IPS-20b (cell line): Measurements from ENCODE around the gene TFDP1.

Source experiments
- H3K27ac ChIP-seq: one replicate; pipeline ENCODE4 v1.5.1; 2013; ENCODE audit warnings: low read length
- H3K27me3 ChIP-seq: 2 replicates; pipeline ENCODE4 v1.6.1; 2013; ENCODE audit warnings: mild to moderate bottlenecking, low read length, inconsistent platforms; ENCODE audit not compliant: insufficient read depth
- H3K36me3 ChIP-seq: 2 replicates; pipeline ENCODE4 v1.6.1; 2013; ENCODE audit warnings: low read depth, mild to moderate bottlenecking, inconsistent platforms, low read length, moderate library complexity; ENCODE audit not compliant: insufficient read depth
- H3K4me1 ChIP-seq: 2 replicates; pipeline ENCODE4 v1.6.1; 2013; ENCODE audit warnings: mild to moderate bottlenecking, control low read depth, inconsistent platforms, low read length, moderate library complexity; ENCODE audit not compliant: insufficient read depth
- H3K4me3 ChIP-seq: 2 replicates; pipeline ENCODE4 v1.5.1; 2013; ENCODE audit warnings: mild to moderate bottlenecking, low read length, inconsistent platforms
- H3K9ac ChIP-seq: 2 replicates; pipeline ENCODE4 v1.6.1; 2013; ENCODE audit warnings: low read depth, mild to moderate bottlenecking, inconsistent platforms, low read length, moderate library complexity
- H3K9me3 ChIP-seq: 2 replicates; pipeline ENCODE4 v1.6.1; 2013; ENCODE audit warnings: mild to moderate bottlenecking, low read depth, low read length, inconsistent platforms; ENCODE audit not compliant: insufficient read depth

The TFDP1 gene

GRCh38 chr13:113552079-113552478 is 32.5 kb upstream of the TFDP1 start:
- no peaks in the 10 kb centered on the region for H3K27me3 ChIP-seq
- H3K27ac ChIP-seq, result no peak overlapping the region
- H3K36me3 ChIP-seq, result peaks cover 24% of the 10 kb centered on the region
- no peak overlapping the region for H3K4me3 ChIP-seq
- H3K9me3 ChIP-seq, result no peaks in the 10 kb centered on the region
- H3K9ac ChIP-seq, result no peak overlapping the region
- no peaks in the 10 kb centered on the region for H3K4me1 ChIP-seq

- Histone ChIP-seq H3K9ac (no peak overlapping the region), H3K4me3 (no peak overlapping the region), H3K27ac (no peak overlapping the region), H3K9me3 (no peaks in the 10 kb centered on the region), H3K4me1 (no peaks in the 10 kb centered on the region), H3K27me3 (no peaks in the 10 kb centered on the region), H3K36me3 (peaks cover 21% of the 10 kb centered on the region)
Observed at GRCh38 chr13:113552786-113553434, 31.6 kb upstream of the TFDP1 start.

GRCh38 chr13:113553511-113554332 is 30.8 kb upstream of the TFDP1 start:
- no peaks in the 10 kb centered on the region for H3K9me3 ChIP-seq
- H3K4me3 ChIP-seq, result no peak overlapping the region
- no peaks in the 10 kb centered on the region for H3K4me1 ChIP-seq
- peaks cover 21% of the 10 kb centered on the region for H3K36me3 ChIP-seq
- H3K27me3 ChIP-seq, result no peaks in the 10 kb centered on the region
- H3K27ac ChIP-seq, result no peak overlapping the region
- no peak overlapping the region for H3K9ac ChIP-seq

- Histone ChIP-seq H3K4me1 (no peaks in the 10 kb centered on the region), H3K36me3 (peaks cover 21% of the 10 kb centered on the region), H3K27me3 (no peaks in the 10 kb centered on the region), H3K4me3 (no peak overlapping the region), H3K27ac (no peak overlapping the region), H3K9me3 (no peaks in the 10 kb centered on the region), H3K9ac (no peak overlapping the region)
Observed at GRCh38 chr13:113554333-113554700, 30.2 kb upstream of the TFDP1 start.

GRCh38 chr13:113555141-113555540 is 29.4 kb upstream of the TFDP1 start:
- H3K27me3 ChIP-seq, result no peaks in the 10 kb centered on the region
- peaks cover 21% of the 10 kb centered on the region for H3K36me3 ChIP-seq
- no peak overlapping the region for H3K9ac ChIP-seq
- H3K4me1 ChIP-seq, result no peaks in the 10 kb centered on the region
- no peak overlapping the region for H3K4me3 ChIP-seq
- H3K27ac ChIP-seq, result no peak overlapping the region
- no peaks in the 10 kb centered on the region for H3K9me3 ChIP-seq

DNA sequence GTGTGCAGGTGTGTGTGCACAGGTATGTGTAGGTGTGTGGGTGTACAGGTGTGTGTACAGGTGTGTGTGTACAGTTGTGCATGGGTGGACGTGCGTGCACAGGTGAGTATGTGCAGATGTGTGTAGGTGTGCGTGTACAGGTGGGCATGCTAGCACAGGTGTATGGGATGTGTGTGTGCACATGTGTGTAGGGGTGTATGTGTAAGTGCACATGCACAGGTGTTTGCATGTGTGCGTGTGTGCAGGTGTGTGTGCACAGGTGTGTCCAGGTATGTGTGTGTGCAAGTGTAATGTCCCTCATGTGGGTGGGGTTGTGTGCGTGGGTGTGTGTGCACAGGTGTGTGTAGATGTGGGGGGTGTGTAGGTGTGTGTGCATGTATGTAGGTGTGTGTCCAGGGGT is 27.5 kb upstream of the TFDP1 start:
- peaks cover under 1% of the 10 kb centered on the region; the same call in 1 of the 2 replicates for H3K4me1 ChIP-seq
- 0 out of 2 replicates have a peak, but pooled peaks cover 4% of the 10 kb centered on the region for H3K36me3 ChIP-seq
- H3K4me3 ChIP-seq, result no peak overlapping the region
- H3K9ac ChIP-seq, result no peak overlapping the region
- H3K27ac ChIP-seq, result no peak overlapping the region
- H3K9me3 ChIP-seq, result no peaks in the 10 kb centered on the region
- no peaks in the 10 kb centered on the region for H3K27me3 ChIP-seq

- no peaks in the 10 kb centered on the region for H3K27me3 ChIP-seq
- H3K4me1 ChIP-seq, result peaks cover 3% of the 10 kb centered on the region; the same call in 1 of the 2 replicates
- H3K9me3 ChIP-seq, result no peaks in the 10 kb centered on the region
- no peak overlapping the region for H3K27ac ChIP-seq
- H3K9ac ChIP-seq, result no peak overlapping the region
- no peak overlapping the region for H3K4me3 ChIP-seq
- H3K36me3 ChIP-seq, result no peaks in the 10 kb centered on the region
Observed at GRCh38 chr13:113558461-113558860, 26.1 kb upstream of the TFDP1 start.

DNA sequence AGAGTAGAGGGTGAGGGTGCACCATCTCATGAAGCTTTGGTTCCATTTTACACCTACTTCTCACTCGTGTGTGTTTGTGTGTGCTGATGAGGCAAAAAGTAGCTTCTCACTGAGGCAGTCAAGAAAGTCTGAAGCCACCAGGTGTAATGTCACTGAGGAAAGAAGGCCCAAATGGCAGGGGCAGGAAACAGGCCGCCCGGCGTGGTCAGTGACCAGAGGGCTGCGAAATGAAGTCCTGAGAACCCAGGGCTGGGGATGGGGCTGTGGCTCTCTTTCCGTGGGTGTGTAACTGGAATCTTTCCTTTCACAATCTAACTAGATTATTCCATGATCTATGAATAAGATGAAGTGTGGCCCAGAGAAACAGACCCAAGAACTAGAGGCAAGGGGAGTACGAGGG is 25.5 kb upstream of the TFDP1 start:
- H3K4me1 ChIP-seq, result peaks cover 3% of the 10 kb centered on the region; the same call in 1 of the 2 replicates
- no peaks in the 10 kb centered on the region for H3K27me3 ChIP-seq
- no peak overlapping the region for H3K4me3 ChIP-seq
- H3K9me3 ChIP-seq, result no peaks in the 10 kb centered on the region
- no peaks in the 10 kb centered on the region for H3K36me3 ChIP-seq
- no peak overlapping the region for H3K27ac ChIP-seq
- no peak overlapping the region for H3K9ac ChIP-seq

DNA sequence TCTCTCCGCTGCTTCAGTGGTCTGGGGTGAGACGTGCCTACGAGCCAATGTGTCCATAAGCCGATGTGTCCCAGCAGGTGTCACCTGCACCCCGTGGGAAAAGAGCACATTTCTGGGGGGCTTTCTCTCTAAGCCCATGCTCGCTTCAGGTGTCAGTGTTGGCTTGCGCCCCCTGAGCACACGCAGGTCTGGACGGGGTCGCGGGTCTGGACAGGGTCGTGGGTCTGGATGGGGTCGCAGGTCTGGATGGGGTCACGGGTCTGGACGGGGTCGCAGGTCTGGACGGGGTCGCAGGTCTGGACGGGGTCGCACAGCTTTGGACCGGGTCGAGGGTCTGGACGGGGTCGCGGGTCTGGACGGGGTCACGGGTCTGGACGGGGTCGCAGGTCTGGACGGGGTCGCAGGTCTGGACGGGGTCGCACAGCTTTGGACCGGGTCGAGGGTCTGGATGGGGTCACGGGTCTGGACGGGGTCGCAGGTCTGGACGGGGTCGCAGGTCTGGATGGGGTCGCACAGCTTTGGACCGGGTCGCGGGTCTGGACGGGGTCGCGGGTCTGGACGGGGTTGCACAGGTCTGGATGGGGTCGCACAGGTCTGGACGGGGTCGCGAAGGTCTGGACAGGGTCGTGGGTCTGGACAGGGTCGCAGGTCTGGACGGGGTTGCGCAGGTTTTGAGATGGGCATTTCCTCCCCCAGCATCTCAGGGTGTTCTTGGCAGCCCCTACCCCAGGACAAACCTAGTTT is 24.5 kb upstream of the TFDP1 start:
- H3K9ac ChIP-seq, result no peak overlapping the region

GRCh38 chr13:113560645-113561416 is 23.7 kb upstream of the TFDP1 start:
- peaks cover 3% of the 10 kb centered on the region; the same call in 1 of the 2 replicates for H3K4me1 ChIP-seq
- no peak overlapping the region for H3K9ac ChIP-seq
- H3K36me3 ChIP-seq, result no peaks in the 10 kb centered on the region
- no peaks in the 10 kb centered on the region for H3K9me3 ChIP-seq
- H3K27ac ChIP-seq, result no peak overlapping the region
- no peak overlapping the region for H3K4me3 ChIP-seq
- H3K27me3 ChIP-seq, result no peaks in the 10 kb centered on the region

More for the DNA sequence above, 24.5 kb upstream of the TFDP1 start:
- H3K4me3 ChIP-seq, result no peak overlapping the region
- H3K9me3 ChIP-seq, result no peaks in the 10 kb centered on the region
- no peaks in the 10 kb centered on the region for H3K36me3 ChIP-seq
- no peaks in the 10 kb centered on the region for H3K27me3 ChIP-seq
- H3K4me1 ChIP-seq, result peaks cover 3% of the 10 kb centered on the region; the same call in 1 of the 2 replicates
- H3K27ac ChIP-seq, result no peak overlapping the region

GRCh38 chr13:113561417-113562084 is 23.0 kb upstream of the TFDP1 start:
- Histone ChIP-seq H3K4me3 (no peak overlapping the region), H3K36me3 (no peaks in the 10 kb centered on the region), H3K27me3 (no peaks in the 10 kb centered on the region), H3K4me1 (peaks cover 3% of the 10 kb centered on the region; the same call in 1 of the 2 replicates), H3K27ac (no peak overlapping the region), H3K9ac (no peak overlapping the region), H3K9me3 (no peaks in the 10 kb centered on the region)
